ENCODE results near the gene CD47. TPM values are rescaled to one million over a fixed set of nuclear protein-coding genes. Genes with fewer than 3 reads are reported as not detected.

Gene CD47
- polyA plus RNA-seq, 1 experiment, result 13.4 TPM

DNA sequence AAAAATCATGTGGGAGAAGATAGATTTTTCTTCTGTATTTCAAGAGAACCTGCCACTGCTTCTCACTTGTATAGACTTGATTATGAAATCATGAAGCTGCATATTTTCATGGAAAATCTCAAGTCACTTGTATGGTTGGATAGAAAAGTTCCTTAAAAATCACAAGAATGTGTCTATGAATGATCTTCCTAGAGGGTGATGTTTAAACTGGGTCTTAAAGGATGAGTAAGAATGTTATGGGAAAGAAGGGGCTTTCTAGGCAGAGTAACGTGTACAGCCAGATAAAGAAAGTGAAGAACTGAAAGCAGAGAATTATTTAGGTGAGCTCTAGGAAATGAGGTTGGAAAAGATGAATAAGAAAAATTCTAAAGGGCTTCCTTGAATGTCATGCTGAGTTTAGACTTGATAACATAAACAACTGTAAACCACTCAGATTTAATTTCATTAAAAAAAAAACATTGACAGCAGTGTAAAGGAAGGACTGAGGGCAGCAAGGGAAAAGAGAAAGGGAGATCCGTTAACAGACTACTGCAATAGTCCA is 5.0 kb downstream of the CD47 start:
- DNase-seq (ENCODE audit: low read depth), result no peak
- POLR2A ChIA-PET, result no interaction called here
- Histone ChIP-seq H3K36me3 (ENCODE audit: control insufficient read depth, insufficient read depth, low read length) (no peaks in the 10 kb centered on the region), H3K27me3 (ENCODE audit: control insufficient read depth, insufficient read depth, low read length) (no peaks in the 10 kb centered on the region), H3K4me3 (ENCODE audit: low read depth, low read length) (no peak overlapping the region)
- CTCF ChIA-PET, result no interaction called here
- no peak for TF ChIP-seq CTCF (IDR thresholded peaks at IDR 0.05; ENCODE audit: insufficient read depth, low read depth, low read length)

DNA sequence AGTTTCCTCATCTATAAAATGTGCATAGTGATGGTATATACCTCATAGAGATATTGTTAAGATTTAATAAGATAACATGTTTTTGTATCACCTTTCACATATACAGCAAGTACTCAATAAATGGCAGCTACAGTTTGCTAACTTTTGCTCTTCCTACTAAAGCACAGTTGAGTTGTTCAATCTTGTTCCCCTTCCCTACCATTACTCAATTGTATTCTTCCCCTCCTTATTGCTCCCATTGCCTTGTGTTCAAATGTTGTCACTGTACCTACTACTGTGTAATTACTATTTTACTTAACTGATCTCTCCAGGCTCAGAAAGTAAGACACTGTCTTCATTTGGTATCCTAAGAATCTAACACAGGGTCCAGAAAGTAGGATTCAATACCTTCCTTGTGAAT is 5.5 kb downstream of the CD47 start:
- TF ChIP-seq CTCF (IDR thresholded peaks at IDR 0.05; ENCODE audit: insufficient read depth, low read depth, low read length), result no peak
- Histone ChIP-seq H3K27me3 (ENCODE audit: control insufficient read depth, insufficient read depth, low read length) (no peaks in the 10 kb centered on the region), H3K36me3 (ENCODE audit: control insufficient read depth, insufficient read depth, low read length) (no peaks in the 10 kb centered on the region), H3K4me3 (ENCODE audit: low read depth, low read length) (no peak overlapping the region)
- CTCF ChIA-PET, result no interaction called here
- POLR2A ChIA-PET, result no interaction called here
- no peak for DNase-seq (ENCODE audit: low read depth)

- TF ChIP-seq CTCF (IDR thresholded peaks at IDR 0.05; ENCODE audit: insufficient read depth, low read depth, low read length), result no peak
- Histone ChIP-seq H3K36me3 (ENCODE audit: control insufficient read depth, insufficient read depth, low read length) (no peaks in the 10 kb centered on the region), H3K4me3 (ENCODE audit: low read depth, low read length) (no peak overlapping the region), H3K27me3 (ENCODE audit: control insufficient read depth, insufficient read depth, low read length) (no peaks in the 10 kb centered on the region)
- no peak for DNase-seq (ENCODE audit: low read depth)
- ChIA-PET POLR2A (interaction anchor here (0.6 kb wide), 1 partner anchor 11 kb away, joined by 5 read pairs; no protein-coding TSS in a partner anchor), CTCF (no interaction called here)
These were observed 11.0 kb downstream of the CD47 start for GRCh38 chr3:108079877-108080276.

DNA sequence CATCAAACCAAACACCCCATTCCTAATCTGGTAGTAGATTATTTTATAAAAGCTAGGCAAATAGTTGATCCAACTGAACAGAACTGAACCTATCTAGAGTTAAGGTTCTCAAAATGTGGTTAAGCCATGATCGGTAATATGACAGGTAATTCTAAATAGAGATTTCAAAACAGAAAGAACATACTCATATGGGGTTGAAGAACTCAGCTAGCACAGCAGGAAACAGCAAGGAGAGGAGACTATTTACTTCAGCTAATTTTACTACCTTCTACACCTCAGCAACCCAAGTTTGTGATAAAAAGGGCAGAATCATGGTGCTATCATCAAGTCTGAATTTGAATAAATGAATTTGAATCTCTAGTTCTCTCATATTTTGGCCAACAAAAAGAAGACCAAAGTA is 11.8 kb downstream of the CD47 start:
- no peak for DNase-seq (ENCODE audit: low read depth)

GRCh38 chr3:108076564-108076963 is 14.3 kb downstream of the CD47 start:
- TF ChIP-seq CTCF (IDR thresholded peaks at IDR 0.05; ENCODE audit: insufficient read depth, low read depth, low read length), result no peak
- CTCF ChIA-PET, result no interaction called here
- H3K4me3 ChIP-seq (ENCODE audit: low read depth, low read length), result no peak overlapping the region
- H3K27me3 ChIP-seq (ENCODE audit: control insufficient read depth, insufficient read depth, low read length), result no peaks in the 10 kb centered on the region
- POLR2A ChIA-PET, result no interaction called here
- no peaks in the 10 kb centered on the region for H3K36me3 ChIP-seq (ENCODE audit: control insufficient read depth, insufficient read depth, low read length)
- no peak for DNase-seq (ENCODE audit: low read depth)

More for the DNA sequence above, 11.8 kb downstream of the CD47 start:
- no peak for TF ChIP-seq CTCF (IDR thresholded peaks at IDR 0.05; ENCODE audit: insufficient read depth, low read depth, low read length)
- POLR2A ChIA-PET, result interaction anchor here (0.6 kb wide), 1 partner anchor 548 kb away, joined by 4 read pairs; no protein-coding TSS in a partner anchor
- Histone ChIP-seq H3K36me3 (ENCODE audit: control insufficient read depth, insufficient read depth, low read length) (no peaks in the 10 kb centered on the region), H3K4me3 (ENCODE audit: low read depth, low read length) (no peak overlapping the region), H3K27me3 (ENCODE audit: control insufficient read depth, insufficient read depth, low read length) (no peaks in the 10 kb centered on the region)
- CTCF ChIA-PET, result no interaction called here

All from BJ (cell line).